CD14-positive monocyte (primary cell): ENCODE measurements around the gene TRIM67. TPM values are rescaled to one million over a fixed set of nuclear protein-coding genes. Genes with fewer than 3 reads are reported as not detected.
A peak's percentile ranks its signal among the peaks of the same experiment; 100 is the strongest.
"Not testable (repeated sequence)": the region's sequence is repeated elsewhere in the genome, so short reads cannot be mapped to it uniquely, and the experiment has no call there.

Experiments
- DNase-seq, 3 donors: peaks; one replicate each; pipeline ENCODE4 v3.0.0-alpha.2; 2011 to 2022
- H2AFZ ChIP-seq: 2 replicates; pipeline ENCODE4 v1.6.0; 2012; ENCODE audit warnings: mild to moderate bottlenecking, low read depth, low read length, inconsistent platforms; ENCODE audit not compliant: insufficient read depth, poor library complexity, severe bottlenecking
- H3K27ac ChIP-seq, 2 donors: 1 replicate in 1 of 2; 2 replicates in 1 of 2; pipeline ENCODE4 v1.5.1; 2012 to 2013; ENCODE audit warnings: low read length in 2 of 2, control low read depth in 1 of 2, inconsistent platforms in 1 of 2, low read depth in 1 of 2, mild to moderate bottlenecking in 1 of 2
- H3K27me3 ChIP-seq, 2 donors: one replicate each; pipeline versions ENCODE4 v1.6.0 to v1.6.1; 2011 to 2013; ENCODE audit warnings: low read length in 2 of 2; ENCODE audit not compliant: control insufficient read depth in 2 of 2, insufficient read depth in 2 of 2
- H3K36me3 ChIP-seq, 2 donors: replicated peaks in 1 of 2; 1 replicate in 1 of 2; 2 replicates in 1 of 2; pipeline versions ENCODE4 v1.5.1 to v1.6.1; 2012 to 2013; ENCODE audit warnings: low read length in 2 of 2, control low read depth in 1 of 2, inconsistent platforms in 1 of 2, mild to moderate bottlenecking in 1 of 2; ENCODE audit not compliant: insufficient read depth in 2 of 2, control insufficient read depth in 1 of 2
- H3K4me1 ChIP-seq, 2 donors: 1 replicate in 1 of 2; 2 replicates in 1 of 2; pipeline versions ENCODE4 v1.5.1 to v1.6.1; 2012 to 2013; ENCODE audit warnings: low read length in 2 of 2, control low read depth in 1 of 2, inconsistent platforms in 1 of 2, mild to moderate bottlenecking in 1 of 2, moderate library complexity in 1 of 2; ENCODE audit not compliant: insufficient read depth in 2 of 2, control insufficient read depth in 1 of 2
- H3K4me2 ChIP-seq: replicated peaks from 2 replicates; pipeline ENCODE3; 2012; ENCODE audit warnings: low read length, moderate library complexity, mild to moderate bottlenecking; ENCODE audit not compliant: poor library complexity, severe bottlenecking; ENCODE audit errors: extremely low read depth
- H3K4me3 ChIP-seq, 3 experiments: fragments of 200-600 bp in 1 of 3; sonication (generic) in 1 of 3; replicated peaks in 1 of 3; 1 replicate in 2 of 3; 2 replicates in 1 of 3; pipeline ENCODE4 v1.5.1; 2011 to 2013; ENCODE audit warnings: low read length in 3 of 3, mild to moderate bottlenecking in 3 of 3, control low read depth in 2 of 3, low read depth in 2 of 3, inconsistent platforms in 1 of 3, moderate library complexity in 1 of 3
- H3K79me2 ChIP-seq: 2 replicates; pipeline ENCODE4 v1.6.0; 2012; ENCODE audit warnings: mild to moderate bottlenecking, control low read depth, inconsistent platforms, low read length, moderate library complexity; ENCODE audit not compliant: insufficient read depth
- H3K9ac ChIP-seq: 2 replicates; pipeline ENCODE4 v1.6.0; 2017; ENCODE audit warnings: low read length, mild to moderate bottlenecking; ENCODE audit not compliant: insufficient read depth, poor library complexity, severe bottlenecking
- H3K9me3 ChIP-seq, 2 donors: replicated peaks in 1 of 2; 1 replicate in 1 of 2; 2 replicates in 1 of 2; pipeline versions ENCODE4 v1.5.1 to v1.6.1; 2012 to 2013; ENCODE audit warnings: low read length in 2 of 2, control low read depth in 1 of 2; ENCODE audit not compliant: control insufficient read depth in 1 of 2, insufficient read depth in 1 of 2
- H4K20me1 ChIP-seq: 2 replicates; pipeline ENCODE4 v1.6.0; 2012; ENCODE audit warnings: mild to moderate bottlenecking, low read length, control low read depth, moderate library complexity; ENCODE audit not compliant: insufficient read depth
- H3K27ac Mint-ChIP-seq, 7 donors: one replicate each; pipeline ENCODE4 v1.8.0; 2020; ENCODE audit warnings: mild to moderate bottlenecking in 7 of 7, mixed read lengths in 7 of 7, moderate library complexity in 6 of 7, inconsistent platforms in 2 of 7
- H3K27me3 Mint-ChIP-seq, 3 donors: one replicate each; pipeline ENCODE4 v1.8.0; 2021 to 2022; ENCODE audit warnings: low read depth in 3 of 3, mild to moderate bottlenecking in 3 of 3, mixed read lengths in 3 of 3, moderate library complexity in 3 of 3, inconsistent platforms in 1 of 3
- H3K36me3 Mint-ChIP-seq, 2 donors: one replicate each; pipeline ENCODE4 v1.8.0; 2020; ENCODE audit warnings: mixed read lengths in 2 of 2, inconsistent platforms in 1 of 2, mild to moderate bottlenecking in 1 of 2
- H3K4me1 Mint-ChIP-seq: one replicate; pipeline ENCODE4 v1.8.0; 2020; ENCODE audit warnings: mild to moderate bottlenecking, mixed read lengths
- H3K4me3 Mint-ChIP-seq, 2 donors: one replicate each; pipeline ENCODE4 v1.8.0; 2020; ENCODE audit warnings: mild to moderate bottlenecking in 2 of 2, mixed read lengths in 2 of 2, moderate library complexity in 1 of 2
- H3K9me3 Mint-ChIP-seq, 7 donors: one replicate each; pipeline ENCODE4 v1.8.0; 2020 to 2022; ENCODE audit warnings: mixed read lengths in 7 of 7, mild to moderate bottlenecking in 6 of 7, moderate library complexity in 6 of 7, inconsistent platforms in 2 of 7
- CTCF ChIP-seq: fragments of 200-600 bp; IDR thresholded peaks from one replicate; pipeline ENCODE4 v1.8.0; 2022; ENCODE audit warnings: antibody characterized with exemption, mild to moderate bottlenecking
- WGBS: methylation state at CpG from one replicate; pipeline ENCODE4 v1.1.5; 2013; ENCODE audit warnings: missing lambda C conversion rate; ENCODE audit not compliant: insufficient coverage; 5-methylcytosine and 5-hydroxymethylcytosine counted together
- intact Hi-C, 2 donors: fragments of 100-400 bp; cut with micrococcal nuclease; formaldehyde crosslinking; loops; one replicate each; pipeline versions ENCODE4 v1.15.0 to v1.15.1; 2023
- polyA plus RNA-seq, 3 donors: library from polyadenylated mRNA; depleted of rRNA in 1 of 3; unstranded in 2 of 3; stranded (reverse) in 1 of 3; fragments of 300-500 nt in 2 of 3; fragments of >200 nt in 1 of 3; fragmentation: Illumina TruSeq in 2 of 3; gene quantifications; 1 replicate in 2 of 3; 2 replicates in 1 of 3; pipeline ENCODE4 v1.2.3, GENCODE V29; 2012 to 2021

Gene TRIM67
- polyA plus RNA-seq, 3 donors, result not detected

- WGBS, result 1% methylated on average over 22 of the region's 28 CpGs
- Histone ChIP-seq H3K9me3 (no peaks in the 10 kb centered on the region), H4K20me1 (no peaks in the 10 kb centered on the region), H3K79me2 (no peaks in the 10 kb centered on the region), H3K4me2 (peak overlapping the region; percentile 65), H2AFZ (peak overlapping the region; percentile 87), H3K27me3 (peaks cover 0 to 3% of the 10 kb centered on the region in 2 donors), H3K9ac (peak overlapping the region; percentile 45), H3K36me3 (no peaks in the 10 kb centered on the region), H3K4me1 (peaks cover 4 to 5% of the 10 kb centered on the region in 2 donors), H3K27ac (no peak overlapping the region), H3K4me3 (peak overlapping the region; percentile 18 to 69 (median 46))
- H3K27me3 Mint-ChIP-seq, result peaks cover 8 to 10% (median 9%) of the 10 kb centered on the region in 3 donors
- H3K9me3 Mint-ChIP-seq, result no peaks in the 10 kb centered on the region
- peak; percentile 93 for TF ChIP-seq CTCF
- intact Hi-C loops, result loop anchor here (2.0 to 5.0 kb wide), 2 partner anchors 294 kb away; no protein-coding TSS in a partner anchor
- H3K36me3 Mint-ChIP-seq, result no peaks in the 10 kb centered on the region
- DNase-seq, result peak; percentile 29 to 57 (median 55)
- H3K27ac Mint-ChIP-seq, result peak overlapping the region in 3 of 7 donors; percentile 40 to 79 (median 76)
- H3K4me3 Mint-ChIP-seq, result peak overlapping the region; percentile 97 to 98
- H3K4me1 Mint-ChIP-seq, result peaks cover 7% of the 10 kb centered on the region
These were observed 49.4 kb downstream of the TRIM67 start for GRCh38 chr1:231211005-231211857.

- not testable (repeated sequence) for H3K27ac ChIP-seq, DNase-seq, H3K27me3 ChIP-seq, H3K4me3 ChIP-seq, H2AFZ ChIP-seq, H3K36me3 ChIP-seq, H3K4me3 Mint-ChIP-seq, H4K20me1 ChIP-seq, H3K4me2 ChIP-seq, H3K4me1 ChIP-seq, H3K36me3 Mint-ChIP-seq, H3K9me3 ChIP-seq, H3K9ac ChIP-seq, H3K9me3 Mint-ChIP-seq, H3K27ac Mint-ChIP-seq, H3K4me1 Mint-ChIP-seq, H3K79me2 ChIP-seq
- intact Hi-C loops, result loop anchor here in 1 of 2 donors (5.0 kb wide), 1 partner anchor 295 kb away; no protein-coding TSS in a partner anchor
- H3K27me3 Mint-ChIP-seq, result peaks cover 9 to 15% (median 10%) of the 10 kb centered on the region in 3 donors
- 100% methylated on average over 1 of the region's 5 CpGs for WGBS
These were observed 50.4 kb downstream of the TRIM67 start for GRCh38 chr1:231212301-231212700.
